T-helper 2 cell treated with Interferon-gamma antibody and Interleukin-4, amounts not matched to agents 100 ng/mL and 5 ng/mL, for 36 hours (primary cell): ENCODE measurements around the gene DNER. TPM values are rescaled to one million over a fixed set of nuclear protein-coding genes. Genes with fewer than 3 reads are reported as not detected.
"Not testable (repeated sequence)": the region's sequence is repeated elsewhere in the genome, so short reads cannot be mapped to it uniquely, and the experiment has no call there.

Source experiments
- intact Hi-C: fragments of 100-400 bp; cut with micrococcal nuclease; formaldehyde crosslinking; loops from one replicate; pipeline ENCODE4 v1.15.1; 2023
- total RNA-seq: library from RNA; stranded (reverse); gene quantifications from 2 replicates; pipeline ENCODE4 v1.2.3, GENCODE V29; 2022

The DNER gene
- total RNA-seq, 1 donor from 2014 or later = not detected

- intact Hi-C loops = no loop called here
These were observed 364.1 kb downstream of the DNER start for GRCh38 chr2:229350117-229350805.

DNA sequence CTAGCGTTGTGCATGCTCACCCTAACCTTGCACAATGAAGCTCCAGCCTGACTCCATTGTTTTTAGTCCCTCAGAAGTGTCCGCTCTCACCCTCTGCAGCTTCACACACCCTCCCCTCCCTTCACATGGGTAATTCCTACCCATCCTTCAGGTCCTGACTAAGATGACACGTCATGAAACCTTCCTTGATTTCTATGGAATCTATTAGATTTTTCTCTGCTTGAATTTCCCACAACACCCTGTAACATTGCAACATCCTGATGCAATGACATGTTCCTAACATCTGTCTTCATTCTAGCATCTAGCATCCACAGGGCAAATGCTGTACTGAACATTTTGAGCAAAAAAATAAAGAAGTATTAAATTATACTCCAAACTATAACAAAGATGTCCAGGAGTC lies 366.2 kb downstream of the DNER start:
- intact Hi-C loops = no loop called here

DNA sequence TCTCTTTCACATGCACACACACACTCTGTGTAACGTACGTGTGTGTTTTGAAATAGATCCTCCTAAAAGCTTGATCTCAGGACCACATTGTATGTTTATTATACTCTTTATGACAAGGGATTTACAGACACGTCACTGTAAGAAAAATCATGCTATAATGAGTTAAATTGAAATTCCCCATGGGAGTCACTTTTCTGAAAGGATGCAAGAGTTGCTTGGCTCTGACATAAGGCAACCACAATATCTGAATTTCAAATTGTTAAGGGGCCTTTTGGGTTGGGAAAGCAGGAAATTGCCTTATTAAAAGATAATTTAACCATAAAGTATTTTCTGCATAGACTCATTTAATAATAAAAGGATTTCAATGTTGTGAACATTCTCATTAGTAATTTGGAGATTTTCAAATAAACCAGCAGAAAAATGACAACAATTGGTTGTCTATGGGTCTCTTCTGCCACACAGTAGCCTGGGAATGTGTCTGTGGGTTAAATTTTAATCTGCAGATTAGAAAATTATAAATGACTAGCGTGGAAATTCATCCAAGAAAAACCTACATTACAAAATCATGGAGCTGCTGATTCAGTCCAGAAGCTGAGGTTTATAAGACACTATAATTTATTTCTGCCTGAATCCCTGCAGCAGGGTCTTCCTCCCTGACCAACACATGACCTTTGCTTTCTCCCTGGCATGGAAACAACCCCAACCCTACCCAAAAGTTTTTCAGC lies 367.4 kb downstream of the DNER start:
- intact Hi-C loops = no loop called here

DNA sequence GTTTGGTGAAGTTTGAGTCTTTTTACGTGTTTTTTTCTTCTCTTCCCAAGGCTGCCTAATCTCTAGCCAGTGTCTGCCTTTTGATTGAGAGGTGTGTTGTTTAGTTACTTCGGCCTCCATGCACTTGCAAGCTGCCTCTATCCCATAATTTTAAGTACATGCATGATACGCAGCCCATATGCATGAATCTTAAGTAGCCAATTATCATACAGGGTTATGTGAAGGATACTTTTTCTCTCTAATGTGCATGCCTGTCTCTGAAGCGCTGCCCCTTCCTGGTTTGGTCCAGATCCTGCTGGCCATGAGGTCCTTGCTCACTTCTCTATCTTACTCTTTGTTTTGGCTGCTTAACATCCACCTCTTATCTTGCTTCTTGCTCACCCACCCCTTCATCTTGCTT lies 369.4 kb downstream of the DNER start:
- intact Hi-C loops = no loop called here

GRCh38 chr2:229344151-229344551 lies 370.2 kb downstream of the DNER start:
- intact Hi-C loops = no loop called here

- intact Hi-C loops = no loop called here
These were observed 370.7 kb downstream of the DNER start for GRCh38 chr2:229343661-229344060.

GRCh38 chr2:229342376-229342775 lies 372.0 kb downstream of the DNER start:
- intact Hi-C loops = no loop called here

DNA sequence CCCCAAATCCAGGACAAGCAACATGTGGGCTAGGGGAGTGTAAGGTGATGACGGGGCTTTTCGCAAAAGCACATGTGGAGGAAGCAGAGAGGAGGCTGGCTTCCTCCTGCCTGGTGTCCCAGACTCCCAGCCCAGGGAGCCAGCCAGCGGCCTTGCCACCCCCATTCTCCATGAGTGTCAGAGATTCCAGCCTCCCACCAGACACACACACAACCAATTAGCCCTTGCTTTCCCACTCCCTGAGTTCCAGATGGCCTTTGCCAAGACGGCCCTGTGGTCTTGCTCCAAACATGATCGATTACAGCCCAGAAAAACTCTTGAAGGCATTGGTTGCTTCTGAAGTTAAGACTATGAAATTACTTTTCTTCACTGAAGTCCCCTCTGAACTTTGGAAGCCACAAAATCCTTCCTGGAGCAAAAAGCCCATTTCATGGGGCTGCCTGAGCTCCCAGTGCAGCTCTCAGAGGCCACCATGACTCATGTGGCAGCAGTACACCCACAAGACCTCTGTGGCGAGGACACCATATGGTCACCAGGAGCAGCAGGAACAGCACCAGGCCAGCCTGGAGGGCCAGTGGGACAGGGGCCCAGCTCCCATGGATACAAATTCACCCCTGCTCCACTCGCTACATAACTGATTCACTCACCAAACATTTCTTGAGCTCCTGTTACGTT lies 374.1 kb downstream of the DNER start:
- intact Hi-C loops = no loop called here

DNA sequence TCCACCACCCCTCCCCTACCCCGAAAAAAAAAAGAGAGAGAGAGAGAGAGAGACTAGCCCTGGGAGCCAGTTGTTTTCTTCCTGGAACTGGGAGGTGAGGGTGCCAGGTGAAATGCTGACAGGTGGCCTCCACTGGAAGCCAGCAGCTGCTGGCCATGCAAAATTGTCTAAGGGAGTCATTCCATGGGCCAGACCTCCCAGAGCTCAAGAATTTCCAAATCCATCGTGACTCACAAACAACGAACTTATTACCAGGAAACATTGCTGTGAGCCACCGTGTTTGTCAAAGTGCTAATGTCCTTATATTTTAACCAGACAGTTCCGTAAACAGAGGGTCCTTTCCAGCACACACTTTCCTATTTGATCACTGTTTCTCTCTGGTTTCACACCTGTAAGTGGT lies 374.7 kb downstream of the DNER start:
- intact Hi-C loops = no loop called here

DNA sequence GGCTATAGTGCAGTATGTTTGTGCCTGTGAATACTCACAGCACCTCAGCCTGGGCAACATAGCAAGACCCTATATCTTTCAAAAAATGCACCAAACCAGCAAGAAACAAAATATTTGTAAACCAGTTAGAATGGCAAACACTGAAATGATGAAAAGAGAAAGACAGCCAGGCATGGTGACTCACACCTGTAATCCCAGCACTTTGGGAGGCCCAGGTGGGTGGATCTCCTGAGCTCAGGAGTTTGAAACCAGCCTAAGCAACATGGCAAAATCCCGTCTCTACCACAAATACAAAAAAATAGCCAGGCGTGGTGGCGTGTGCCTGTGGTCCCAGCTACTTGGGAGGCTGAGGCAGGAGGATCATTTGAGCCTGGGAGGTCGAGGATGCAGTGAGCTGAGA lies 375.2 kb downstream of the DNER start:
- intact Hi-C loops = not testable (repeated sequence)

DNA sequence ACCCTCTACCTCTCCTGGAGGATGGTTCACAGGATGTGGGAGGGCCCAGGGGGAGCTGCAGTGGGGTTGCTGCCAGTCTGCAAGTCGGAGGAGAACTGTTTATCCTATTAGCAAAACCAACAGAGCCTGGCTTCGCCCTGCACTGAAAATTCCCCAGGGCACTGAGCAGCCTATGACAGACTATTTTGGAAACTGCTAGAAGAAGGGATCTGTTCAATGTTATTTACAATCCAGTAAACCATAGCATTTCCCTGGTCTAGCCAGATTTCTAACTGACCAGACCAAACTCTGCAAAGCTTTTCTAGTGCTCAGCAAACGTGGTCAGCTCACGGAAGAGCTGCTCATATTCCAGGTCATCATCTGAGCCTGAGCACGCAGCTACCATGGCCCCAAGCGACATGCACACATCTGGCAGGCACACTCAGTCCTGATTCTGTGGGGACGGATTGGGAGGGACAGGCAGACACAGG lies 378.4 kb downstream of the DNER start:
- intact Hi-C loops = no loop called here

- intact Hi-C loops = no loop called here
These were observed 379.0 kb downstream of the DNER start for GRCh38 chr2:229335330-229335729.

- intact Hi-C loops = no loop called here
These were observed 383.4 kb downstream of the DNER start for GRCh38 chr2:229330952-229331351.

GRCh38 chr2:229319558-229319957 lies 394.8 kb downstream of the DNER start:
- intact Hi-C loops = no loop called here

GRCh38 chr2:229314117-229314516 lies 400.2 kb downstream of the DNER start:
- intact Hi-C loops = no loop called here

DNA sequence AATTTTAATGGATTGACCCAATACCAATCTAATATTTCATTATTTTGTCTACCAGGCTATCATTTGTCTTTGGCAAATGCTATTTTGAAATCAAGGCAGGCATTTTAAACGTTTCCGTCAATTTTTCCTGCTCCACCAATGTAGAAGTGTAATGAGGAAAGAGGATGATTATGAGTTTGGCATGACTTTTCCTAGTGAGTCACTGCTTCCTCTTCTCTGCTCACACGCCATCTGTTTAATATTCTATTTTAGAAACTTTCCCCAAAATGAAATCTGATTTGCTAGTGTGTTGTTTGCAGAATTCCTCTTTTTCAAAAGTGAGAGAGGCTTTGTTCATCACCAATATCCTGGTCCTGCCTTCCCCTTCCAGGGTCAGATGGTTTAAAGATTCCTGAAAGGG lies 400.8 kb downstream of the DNER start:
- intact Hi-C loops = no loop called here

Other genes with a start within 250 kb of the DNER start
- gene TRIP12, start 207.5 kb upstream of the DNER start, total RNA-seq = 233 and 234 TPM in 2 replicates
- gene FBXO36, start 207.9 kb upstream of the DNER start, total RNA-seq = 0.41 and 0.52 TPM in 2 replicates